ENCODE measurements around the gene HERC4.
A peak's percentile ranks its signal among the peaks of the same experiment; 100 is the strongest.
"Not testable (repeated sequence)": the region's sequence is repeated elsewhere in the genome, so short reads cannot be mapped to it uniquely, and the experiment has no call there.

HERC4 gene

DNA sequence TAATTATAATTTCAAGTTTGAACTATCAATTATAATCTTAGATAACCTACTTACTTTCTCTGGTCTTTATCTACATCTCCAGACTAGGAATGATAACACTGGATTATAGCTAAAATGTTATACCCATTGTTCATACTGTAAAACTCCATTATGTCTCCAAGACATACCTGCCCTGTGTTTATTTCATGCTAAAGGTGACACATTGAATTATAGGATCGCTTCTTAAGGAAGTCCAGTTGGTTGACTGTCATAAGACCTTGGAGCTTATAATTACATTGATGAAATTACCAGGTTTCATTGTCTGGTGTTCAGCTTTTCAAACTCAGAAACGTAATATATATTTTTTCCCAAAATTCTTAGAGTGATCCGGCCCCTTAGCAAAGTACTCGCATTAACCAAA is 15.5 kb upstream of the HERC4 start:
- no peak for DNase-seq (ENCODE audit: low spot score)

DNA sequence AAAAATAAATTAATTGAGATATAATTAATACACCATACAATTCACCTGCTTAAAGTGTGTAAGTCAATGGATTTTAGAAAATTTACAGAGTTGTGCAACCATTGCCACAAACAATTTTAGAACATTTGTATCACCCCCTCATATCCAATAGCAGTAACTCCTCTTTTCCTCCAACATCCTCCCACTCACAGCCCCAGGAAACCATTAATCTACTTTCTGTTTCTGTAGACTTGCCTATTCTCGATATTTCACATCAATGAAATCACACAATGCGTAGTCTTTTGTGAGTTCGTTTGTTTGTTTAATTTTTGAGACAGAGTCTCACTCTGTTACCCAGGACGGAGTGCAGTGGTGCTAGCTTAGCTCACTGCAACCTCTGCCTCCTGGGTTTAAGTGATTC is 13.7 kb upstream of the HERC4 start:
- no peak for DNase-seq (ENCODE audit: low spot score)

GRCh38 chr10:68087685-68088401 is 12.8 kb upstream of the HERC4 start:
- DNase-seq (ENCODE audit: low spot score), result no peak

GRCh38 chr10:68086910-68087684 is 12.0 kb upstream of the HERC4 start:
- DNase-seq (ENCODE audit: low spot score), result no peak

- DNase-seq (ENCODE audit: low spot score), result no peak
Measured at GRCh38 chr10:68086011-68086410, 10.9 kb upstream of the HERC4 start.

DNA sequence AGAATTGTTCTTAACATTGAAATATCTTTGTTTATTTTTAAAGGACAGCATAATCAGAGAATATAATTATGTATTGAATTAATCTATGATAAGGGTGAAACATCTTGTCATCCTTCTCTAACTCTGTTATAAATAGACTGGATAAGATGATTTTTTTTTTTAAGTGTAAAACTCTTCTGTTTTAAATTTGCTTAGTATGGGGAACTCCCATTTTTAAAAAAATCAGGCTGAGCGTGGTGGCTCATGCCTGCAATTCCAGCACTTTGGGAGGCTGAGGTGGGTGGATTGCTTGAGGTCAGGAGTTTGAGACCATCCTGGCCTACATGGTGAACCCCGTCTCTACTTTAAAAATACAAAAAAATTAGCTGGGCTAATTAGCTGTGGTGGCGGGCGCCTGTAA is 9.4 kb upstream of the HERC4 start:
- DNase-seq (ENCODE audit: low spot score), result no peak

DNA sequence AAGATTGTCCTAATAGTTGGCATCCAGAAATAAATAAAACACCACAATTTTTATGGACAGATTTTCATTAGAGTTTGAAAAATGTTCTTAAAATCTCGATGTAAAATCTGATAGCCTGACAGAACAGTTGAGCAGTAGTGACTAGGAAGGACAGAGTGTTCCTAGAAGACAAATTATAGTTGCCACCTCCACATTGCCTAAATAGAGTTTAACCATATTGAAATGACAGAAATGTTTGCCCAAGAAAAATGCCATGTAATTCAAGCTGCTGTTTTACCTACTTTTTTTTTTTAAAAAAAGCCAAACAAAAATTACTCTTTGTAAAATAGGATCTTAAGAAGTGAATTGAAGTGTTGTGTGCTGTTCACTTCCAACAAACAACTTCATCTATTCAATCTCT is 8.9 kb upstream of the HERC4 start:
- DNase-seq (ENCODE audit: low spot score), result no peak

- no peak for DNase-seq (ENCODE audit: low spot score)
Measured at GRCh38 chr10:68082872-68083271, 7.8 kb upstream of the HERC4 start.

DNA sequence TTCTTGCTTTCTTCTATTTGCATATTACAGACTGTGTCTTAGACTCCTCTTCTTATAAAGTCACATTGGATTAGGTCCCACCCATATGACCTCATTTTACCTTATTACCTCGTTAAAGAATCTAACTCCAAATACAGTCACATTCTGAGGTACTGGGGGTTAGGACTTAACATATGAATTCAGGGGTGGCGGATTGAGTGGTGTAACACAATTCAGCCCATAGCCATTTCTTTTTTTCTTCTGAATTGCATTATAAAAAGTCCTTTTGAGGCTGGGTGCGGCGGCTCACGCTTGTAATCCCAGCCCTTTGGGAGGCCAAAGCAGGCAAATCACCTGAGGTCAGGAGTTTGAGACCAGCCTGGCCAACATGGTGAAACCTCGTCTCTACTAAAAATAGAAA is 6.8 kb upstream of the HERC4 start:
- no peak for DNase-seq (ENCODE audit: low spot score)

DNA sequence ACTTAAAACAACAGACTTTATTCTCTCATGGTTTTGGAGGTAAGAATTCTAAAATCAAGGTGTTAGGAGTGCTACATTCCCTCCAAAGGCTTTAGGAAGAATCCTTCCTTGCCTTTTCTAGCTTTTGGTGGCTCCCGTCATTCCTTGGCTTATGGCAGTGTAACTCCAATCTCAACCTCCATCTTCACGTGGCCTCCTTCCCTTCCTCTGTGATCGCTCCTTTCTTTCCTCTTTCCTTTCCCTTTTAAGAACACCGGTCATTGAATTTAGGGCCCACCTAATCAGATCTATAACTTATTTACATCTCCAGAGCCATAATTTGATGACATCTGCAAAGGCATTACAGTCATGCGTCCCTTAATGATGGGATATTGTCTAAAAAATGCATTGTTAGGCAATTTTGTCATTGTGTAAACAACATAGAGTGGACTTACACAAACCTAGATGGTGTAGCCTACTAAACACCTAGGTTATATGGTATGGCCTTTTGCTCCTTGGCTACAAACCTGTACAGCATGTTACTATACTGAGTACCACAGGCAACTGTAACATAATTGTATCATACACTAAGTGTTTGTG is 5.9 kb upstream of the HERC4 start:
- no peak for DNase-seq (ENCODE audit: low spot score)

GRCh38 chr10:68079434-68079833 is 4.4 kb upstream of the HERC4 start:
- DNase-seq (ENCODE audit: low spot score), result no peak

- no peak for DNase-seq (ENCODE audit: low spot score)
Measured at GRCh38 chr10:68077026-68077425, 1.9 kb upstream of the HERC4 start.

DNA sequence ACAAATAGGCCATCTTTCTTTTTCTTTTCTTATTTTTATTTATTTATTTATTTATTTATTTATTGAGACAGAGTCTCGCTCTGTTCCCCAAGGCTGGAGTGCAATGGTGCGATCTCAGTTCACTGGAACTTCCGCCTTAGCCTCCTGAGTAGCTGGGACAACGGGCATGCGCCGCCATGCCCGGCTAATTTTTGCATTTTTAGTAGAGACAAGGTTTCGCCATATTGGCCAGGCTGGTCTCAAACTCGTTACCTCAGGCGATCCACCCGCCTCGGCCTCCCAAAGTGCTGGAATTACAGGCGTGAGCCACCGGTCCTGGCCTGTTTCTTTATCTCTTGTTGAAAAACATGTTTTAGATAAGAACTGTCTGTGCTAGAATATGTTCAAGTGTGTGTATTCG is 998 bp upstream of the HERC4 start:
- DNase-seq (ENCODE audit: low spot score), result not testable (repeated sequence)

- no peak for DNase-seq (ENCODE audit: low spot score)
Measured at GRCh38 chr10:68075550-68076004, 494 bp upstream of the HERC4 start.

- peak; percentile 69 for DNase-seq (ENCODE audit: low spot score)
Measured at GRCh38 chr10:68074031-68074774, 880 bp downstream of the HERC4 start.

- DNase-seq (ENCODE audit: low spot score), result no peak
Measured at GRCh38 chr10:68073631-68074030, 1.5 kb downstream of the HERC4 start.

DNA sequence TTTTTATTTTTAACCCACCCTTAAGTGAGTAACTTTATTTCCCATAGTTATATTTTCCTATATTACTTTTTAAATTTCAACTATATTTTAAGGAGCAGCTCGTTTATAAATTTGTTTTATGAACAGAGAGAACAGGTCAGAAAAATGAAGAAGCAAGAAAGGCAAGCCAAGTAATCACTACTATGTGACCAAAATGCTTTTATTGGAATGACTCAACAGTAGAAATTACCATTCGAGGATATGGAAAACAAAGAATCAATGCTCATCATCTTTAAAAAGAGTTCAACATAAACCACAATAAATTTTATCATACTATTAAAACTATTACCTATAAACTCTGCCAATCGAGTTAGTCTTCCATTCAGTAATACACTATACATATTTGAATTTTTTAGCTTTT is 7.6 kb downstream of the HERC4 start:
- no peak for DNase-seq (ENCODE audit: low spot score)

DNA sequence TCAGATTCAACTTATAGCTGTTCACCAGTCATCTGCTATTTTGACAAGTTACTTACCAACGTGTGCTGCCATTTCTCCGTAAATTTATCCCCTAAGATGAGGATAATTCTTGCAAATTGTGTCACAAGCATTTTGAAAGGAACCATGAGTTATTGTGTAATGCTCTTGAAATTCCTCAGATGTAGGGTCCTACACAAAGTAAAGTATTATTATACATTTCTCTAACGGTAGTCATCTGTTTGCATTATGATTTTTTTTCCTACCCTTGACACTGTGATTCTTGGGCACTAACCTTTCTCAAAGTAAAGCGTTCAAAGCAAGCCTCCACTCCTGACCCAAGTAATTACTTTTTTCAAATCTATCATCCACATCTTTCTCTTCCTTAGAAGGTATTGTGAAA is 8.1 kb downstream of the HERC4 start:
- no peak for DNase-seq (ENCODE audit: low spot score)

DNA sequence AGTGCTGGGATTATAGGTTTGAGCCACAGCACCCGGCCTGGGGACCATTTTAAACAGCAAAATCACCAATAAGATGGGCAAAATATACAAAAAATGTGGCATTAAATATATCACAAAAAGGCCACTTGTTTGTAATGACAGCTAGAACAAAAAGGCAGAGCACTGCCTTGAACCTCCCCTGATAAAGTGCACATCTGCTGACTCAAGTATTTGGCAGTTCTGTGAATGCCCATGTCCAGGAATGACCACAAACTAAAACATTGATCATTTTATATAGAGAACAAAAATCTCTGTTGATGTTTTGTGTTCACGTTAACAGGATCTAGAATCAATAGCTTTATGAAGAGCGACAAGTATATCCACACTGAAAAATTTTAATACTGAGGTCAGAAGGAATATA is 21.5 kb downstream of the HERC4 start:
- no peak for DNase-seq (ENCODE audit: low spot score)

- no peak for DNase-seq (ENCODE audit: low spot score)
Measured at GRCh38 chr10:68052463-68052862, 22.6 kb downstream of the HERC4 start.

DNA sequence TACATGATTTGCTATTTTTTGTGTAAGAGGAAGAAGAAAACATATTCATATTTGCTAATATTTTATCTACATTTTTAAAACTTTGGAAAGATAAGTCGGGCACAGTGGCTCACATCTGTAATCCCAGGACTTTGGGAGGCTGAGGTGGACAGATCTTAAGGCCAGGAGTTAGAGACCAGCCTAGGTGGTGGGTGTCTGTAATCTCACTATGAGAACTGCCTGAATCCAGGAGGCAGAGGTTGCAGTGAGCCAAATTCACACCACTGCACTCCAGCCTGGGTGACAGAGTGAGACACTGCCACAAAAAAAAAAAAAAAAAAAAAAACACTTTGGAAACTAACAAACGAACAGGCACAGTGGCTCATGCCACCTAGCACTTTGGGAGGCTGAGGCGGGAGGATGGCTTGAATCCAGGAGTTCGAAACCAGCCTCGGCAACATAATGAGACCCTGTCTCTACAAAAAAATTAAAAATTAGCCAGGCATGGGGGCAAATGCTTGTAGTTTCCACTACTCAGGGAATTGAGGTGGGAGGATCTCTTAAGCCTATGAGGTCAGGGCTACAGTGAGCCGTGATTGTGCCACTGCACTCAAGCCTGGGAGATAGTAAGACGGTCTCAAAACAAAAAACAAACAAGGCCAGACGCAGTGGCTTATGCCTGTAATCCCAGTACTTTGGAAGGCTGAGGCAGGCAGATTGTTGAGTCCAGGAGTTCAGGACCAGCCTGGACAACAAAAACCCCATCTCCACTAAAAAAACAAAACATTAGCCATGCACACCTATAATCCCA is 25.6 kb downstream of the HERC4 start:
- no peak for DNase-seq (ENCODE audit: low spot score)

Data from SW480 (cell line).